ENCODE data around the gene SH3BP1. TPM values are rescaled to one million over a fixed set of nuclear protein-coding genes. Genes with fewer than 3 reads are reported as not detected.

Gene SH3BP1
- total and polyA plus RNA-seq, 2 donors (not counting 1 experiment from before 2014, with no cell fraction given) = 44.0 to 69.7 TPM

DNA sequence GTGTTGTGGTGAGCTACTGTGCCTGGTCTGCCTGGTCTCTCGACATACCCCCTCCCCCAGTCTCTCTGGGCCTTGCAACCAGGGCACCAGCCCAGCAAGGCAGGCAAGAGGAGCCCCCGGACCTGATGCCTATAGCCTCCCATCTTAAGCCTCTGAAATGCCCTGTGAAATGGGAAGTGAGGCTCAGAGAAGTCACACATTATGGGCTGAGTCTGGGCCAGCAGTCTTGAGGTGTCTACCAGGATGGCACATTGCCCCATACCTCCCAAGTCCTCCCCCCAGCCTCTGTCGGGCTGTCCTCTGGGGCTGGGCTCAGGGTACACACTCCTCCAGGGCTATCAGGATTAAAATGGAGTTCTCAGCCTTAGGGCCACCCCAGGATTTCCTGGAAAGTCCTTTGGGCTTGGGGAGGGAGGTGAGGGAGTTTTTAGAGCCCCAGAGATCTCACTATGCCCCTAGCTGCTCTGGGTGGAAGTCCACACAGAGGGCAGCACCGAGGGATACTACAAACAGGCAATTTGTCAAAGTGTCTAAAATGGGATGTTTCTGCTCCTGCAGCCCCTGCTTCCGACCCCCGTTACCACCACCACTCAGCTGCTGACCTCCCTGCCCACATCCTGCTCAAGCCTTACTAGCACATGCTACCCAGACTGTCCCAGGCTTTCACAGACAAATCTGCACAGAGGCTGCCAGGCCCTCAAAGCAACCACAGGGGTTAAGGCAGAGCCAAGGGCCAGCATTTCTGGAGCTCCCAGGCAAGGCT is 3.1 kb upstream of the SH3BP1 start:
- peaks cover 0 to 8% of the 10 kb centered on the region in 2 experiments for H3K36me3 ChIP-seq (replicated peaks in 1 of 2; ENCODE audit: control extremely low read depth in 1 of 2, control insufficient read depth in 1 of 2, extremely low read depth in 1 of 2, insufficient read depth in 2 of 2, low read length in 1 of 2)
- intact Hi-C loops (cut with micrococcal nuclease) = no loop called here
- H3K9me3 ChIP-seq (ENCODE audit: control extremely low read depth in 1 of 3, control insufficient read depth in 2 of 3, insufficient read depth in 1 of 3, low read length in 2 of 3) = no peaks in the 10 kb centered on the region
- H4K20me1 ChIP-seq (ENCODE audit: control insufficient read depth, insufficient read depth, low read length, poor library complexity, severe bottlenecking) = no peaks in the 10 kb centered on the region
- TF ChIP-seq CTCF (IDR thresholded peaks at IDR 0.05) (no peak), EZH2 (IDR thresholded peaks at IDR 0.05; ENCODE audit: borderline replicate concordance, insufficient read depth, low read depth, low read length, poor library complexity, severe bottlenecking) (no peak)
- DNase-seq (no peak), ATAC-seq (ENCODE audit: low read depth) (no peak)
- 14% methylated on average over 3 of the region's 6 CpGs for WGBS (ENCODE audit: insufficient coverage)
- no peak overlapping the region for H3K9ac ChIP-seq (ENCODE audit: low read length)
- no peaks in the 10 kb centered on the region for H3K27me3 Mint-ChIP-seq
- peak overlapping the region; percentile 30 for H3K4me2 ChIP-seq (replicated peaks; ENCODE audit: low read depth, low read length, poor library complexity, severe bottlenecking)
- H2AFZ ChIP-seq (ENCODE audit: insufficient read depth, low read depth, low read length, poor library complexity, severe bottlenecking) = no peak overlapping the region
- no peaks in the 10 kb centered on the region for H3K9me3 Mint-ChIP-seq (ENCODE audit: insufficient read depth)
- peaks cover 75 to 88% of the 10 kb centered on the region in 2 donors for H3K4me1 ChIP-seq (ENCODE audit: control insufficient read depth in 2 of 2, insufficient read depth in 2 of 2, low read length in 2 of 2)
- no peaks in the 10 kb centered on the region for H3K27me3 ChIP-seq (replicated peaks in 1 of 4; ENCODE audit: control extremely low read depth in 1 of 4, control insufficient read depth in 3 of 4, insufficient read depth in 4 of 4, low read length in 3 of 4)
- H3K79me2 ChIP-seq (ENCODE audit: control insufficient read depth, insufficient read depth, low read length) = peaks cover 12% of the 10 kb centered on the region
- peak overlapping the region; percentile 46 to 68 for H3K27ac ChIP-seq (ENCODE audit: low read length in 2 of 2)
- no peak overlapping the region for H3K4me3 ChIP-seq (ENCODE audit: control extremely low read depth in 1 of 5, extremely low read depth in 1 of 5, insufficient read depth in 1 of 5, low read depth in 2 of 5, low read length in 4 of 5)
- H3K27ac Mint-ChIP-seq = peak overlapping the region; percentile 78
- POLR2A ChIA-PET = interaction anchor here (0.6 to 2.0 kb wide), 5 partner anchors 10 to 861 kb away, joined by 3 to 11 read pairs (median 5); partner anchors contain the start of gene GGA1
- H3K4me3 Mint-ChIP-seq = peak overlapping the region; percentile 23
- H3K4me1 Mint-ChIP-seq = peaks cover 73% of the 10 kb centered on the region
- CTCF ChIA-PET = interaction anchor here (1.8 to 22.4 kb wide), 3 partner anchors 16 to 42 kb away, joined by 8 to 620 read pairs (median 501); partner anchors contain the start of genes GGA1, LGALS1, NOL12 and PDXP

- H3K36me3 ChIP-seq (replicated peaks in 1 of 2; ENCODE audit: control extremely low read depth in 1 of 2, control insufficient read depth in 1 of 2, extremely low read depth in 1 of 2, insufficient read depth in 2 of 2, low read length in 1 of 2) = peaks cover 0 to 8% of the 10 kb centered on the region in 2 experiments
- 8% methylated on average over 1 of the region's 3 CpGs for whole genome bisulfite sequencing (ENCODE audit: insufficient coverage)
- H3K27ac Mint-ChIP-seq = peak overlapping the region; percentile 78
These were observed 2.6 kb upstream of the SH3BP1 start for GRCh38 chr22:37636949-37637273.

More at GRCh38 chr22:37636949-37637273, 2.6 kb upstream of the SH3BP1 start:
- H4K20me1 ChIP-seq (ENCODE audit: control insufficient read depth, insufficient read depth, low read length, poor library complexity, severe bottlenecking) = peaks cover 2% of the 10 kb centered on the region
- H3K27me3 Mint-ChIP-seq = no peaks in the 10 kb centered on the region
- no peak overlapping the region for H2AFZ ChIP-seq (ENCODE audit: insufficient read depth, low read depth, low read length, poor library complexity, severe bottlenecking)
- ChIA-PET CTCF (interaction anchor here (1.8 to 22.4 kb wide), 3 partner anchors 17 to 41 kb away, joined by 8 to 620 read pairs (median 501); partner anchors contain the start of genes GGA1, LGALS1, NOL12 and PDXP), POLR2A (interaction anchor here (0.6 to 2.0 kb wide), 4 partner anchors 10 to 861 kb away, joined by 3 to 11 read pairs (median 8); no protein-coding TSS in a partner anchor)
- H3K9me3 ChIP-seq (ENCODE audit: control extremely low read depth in 1 of 3, control insufficient read depth in 2 of 3, insufficient read depth in 1 of 3, low read length in 2 of 3) = no peaks in the 10 kb centered on the region
- no peaks in the 10 kb centered on the region for H3K9me3 Mint-ChIP-seq (ENCODE audit: insufficient read depth)
- no peak for ATAC-seq (ENCODE audit: low read depth)
- H3K4me3 Mint-ChIP-seq = no peak overlapping the region
- H3K79me2 ChIP-seq (ENCODE audit: control insufficient read depth, insufficient read depth, low read length) = peaks cover 12% of the 10 kb centered on the region
- no peak overlapping the region for H3K9ac ChIP-seq (ENCODE audit: low read length)
- TF ChIP-seq CTCF (IDR thresholded peaks at IDR 0.05) (no peak), EZH2 (IDR thresholded peaks at IDR 0.05; ENCODE audit: borderline replicate concordance, insufficient read depth, low read depth, low read length, poor library complexity, severe bottlenecking) (no peak)
- H3K27ac ChIP-seq (ENCODE audit: low read length in 2 of 2) = peak overlapping the region; percentile 46 to 68
- intact Hi-C loops (cut with micrococcal nuclease) = no loop called here
- no peaks in the 10 kb centered on the region for H3K27me3 ChIP-seq (replicated peaks in 1 of 4; ENCODE audit: control extremely low read depth in 1 of 4, control insufficient read depth in 3 of 4, insufficient read depth in 4 of 4, low read length in 3 of 4)
- peaks cover 75 to 89% of the 10 kb centered on the region in 2 donors for H3K4me1 ChIP-seq (ENCODE audit: control insufficient read depth in 2 of 2, insufficient read depth in 2 of 2, low read length in 2 of 2)
- H3K4me1 Mint-ChIP-seq = peaks cover 75% of the 10 kb centered on the region
- peak overlapping the region; percentile 94 for H3K4me2 ChIP-seq (replicated peaks; ENCODE audit: low read depth, low read length, poor library complexity, severe bottlenecking)
- DNase-seq = no peak
- no peak overlapping the region for H3K4me3 ChIP-seq (ENCODE audit: control extremely low read depth in 1 of 5, extremely low read depth in 1 of 5, insufficient read depth in 1 of 5, low read depth in 2 of 5, low read length in 4 of 5)

Data from B cell (primary cell).